ENCODE results near the gene LDHAL6B. TPM values are rescaled to one million over a fixed set of nuclear protein-coding genes. Genes with fewer than 3 reads are reported as not detected.
A peak's percentile ranks its signal among the peaks of the same experiment; 100 is the strongest.

The LDHAL6B gene
- total RNA-seq, 8 experiments from 2014 or later: 0.05 to 2.4 (median 0.47) TPM; not detected in 2

- in situ Hi-C loops (cut with MboI; ENCODE audit: low pct_unique_long_range_greater_than_20kb in 2 of 9, low sequenced_read_pairs in 9 of 9, unreplicated experiment in 9 of 9): no loop called here
- Histone ChIP-seq H3K4me1 (replicated peaks in 1 of 2) (peaks cover 0 to 2% of the 10 kb centered on the region in 2 donors), H3K4me3 (no peak overlapping the region), H3K27ac (no peak overlapping the region)
- no peak for ATAC-seq (replicated peaks in 6 of 8)
- 60 to 100% (median 91%) methylated on average over 1 to 7 of the region's 9 CpGs; no CpG with 5 or more reads in 1 of the 10 experiments for WGBS, 10 experiments
Observed at GRCh38 chr15:59205839-59206622, 612 bp upstream of the LDHAL6B start.

- in situ Hi-C loops (cut with MboI; ENCODE audit: low pct_unique_long_range_greater_than_20kb in 2 of 9, low sequenced_read_pairs in 9 of 9, unreplicated experiment in 9 of 9): no loop called here
- Histone ChIP-seq H3K4me1 (replicated peaks in 1 of 2) (peaks cover 0 to 2% of the 10 kb centered on the region in 2 donors), H3K27ac (no peak overlapping the region), H3K4me3 (no peak overlapping the region)
- peak in 2 of 8 experiments; percentile 65 to 77 for ATAC-seq (replicated peaks in 6 of 8)
- 19 to 100% (median 84%) methylated on average over 2 to 7 of the region's 7 CpGs; no CpG with 5 or more reads in 2 of the 10 experiments for WGBS, 10 experiments
Observed at GRCh38 chr15:59208613-59209249, 2.1 kb downstream of the LDHAL6B start.

GRCh38 chr15:59210186-59210585, 3.5 kb downstream of the LDHAL6B start:
- ATAC-seq (replicated peaks in 6 of 8): no peak
- WGBS, 10 experiments: 21 to 100% (median 83%) methylated on average over 1 to 2 of the region's 2 CpGs; no CpG with 5 or more reads in 2 of the 10 experiments
- H3K4me3 ChIP-seq: no peak overlapping the region
- in situ Hi-C loops (cut with MboI; ENCODE audit: low pct_unique_long_range_greater_than_20kb in 2 of 9, low sequenced_read_pairs in 9 of 9, unreplicated experiment in 9 of 9): no loop called here
- no peaks in the 10 kb centered on the region for H3K4me1 ChIP-seq (replicated peaks in 1 of 2)
- H3K27ac ChIP-seq: no peak overlapping the region

GRCh38 chr15:59216911-59217310, 10.3 kb downstream of the LDHAL6B start:
- WGBS, 10 experiments: 67 to 100% (median 91%) methylated on average over 1 to 5 of the region's 5 CpGs; no CpG with 5 or more reads in 1 of the 10 experiments
- no peak overlapping the region for H3K27ac ChIP-seq
- in situ Hi-C loops (cut with MboI; ENCODE audit: low pct_unique_long_range_greater_than_20kb in 2 of 9, low sequenced_read_pairs in 9 of 9, unreplicated experiment in 9 of 9): no loop called here
- H3K4me1 ChIP-seq (replicated peaks in 1 of 2): no peaks in the 10 kb centered on the region
- ATAC-seq (replicated peaks in 6 of 8): no peak
- H3K4me3 ChIP-seq: no peak overlapping the region

- in situ Hi-C loops (cut with MboI; ENCODE audit: low pct_unique_long_range_greater_than_20kb in 2 of 9, low sequenced_read_pairs in 9 of 9, unreplicated experiment in 9 of 9): no loop called here
- Histone ChIP-seq H3K4me3 (no peak overlapping the region), H3K4me1 (replicated peaks in 1 of 2) (no peaks in the 10 kb centered on the region), H3K27ac (no peak overlapping the region)
- WGBS, 10 experiments: 36 to 97% (median 84%) methylated on average over 1 to 12 of the region's 14 CpGs
- ATAC-seq (replicated peaks in 6 of 8): no peak
Observed at GRCh38 chr15:59217876-59218498, 11.3 kb downstream of the LDHAL6B start.

- ATAC-seq (replicated peaks in 6 of 8): no peak
- in situ Hi-C loops (cut with MboI; ENCODE audit: low pct_unique_long_range_greater_than_20kb in 2 of 9, low sequenced_read_pairs in 9 of 9, unreplicated experiment in 9 of 9): no loop called here
- Histone ChIP-seq H3K4me1 (replicated peaks in 1 of 2) (no peaks in the 10 kb centered on the region), H3K27ac (no peak overlapping the region), H3K4me3 (no peak overlapping the region)
- 80 to 100% (median 89%) methylated on average over 1 to 3 of the region's 3 CpGs for WGBS, 10 experiments
Observed at GRCh38 chr15:59218710-59219109, 12.1 kb downstream of the LDHAL6B start.

GRCh38 chr15:59221511-59222505, 15.2 kb downstream of the LDHAL6B start:
- no peak overlapping the region for H3K27ac ChIP-seq
- peak in 1 of 8 experiments; percentile 21 for ATAC-seq (replicated peaks in 6 of 8)
- 49 to 100% (median 68%) methylated on average over 1 to 4 of the region's 5 CpGs for WGBS, 10 experiments
- no peaks in the 10 kb centered on the region for H3K4me1 ChIP-seq (replicated peaks in 1 of 2)
- no peak overlapping the region for H3K4me3 ChIP-seq
- in situ Hi-C loops (cut with MboI; ENCODE audit: low pct_unique_long_range_greater_than_20kb in 2 of 9, low sequenced_read_pairs in 9 of 9, unreplicated experiment in 9 of 9): no loop called here

GRCh38 chr15:59222906-59223550, 16.4 kb downstream of the LDHAL6B start:
- in situ Hi-C loops (cut with MboI; ENCODE audit: low pct_unique_long_range_greater_than_20kb in 2 of 9, low sequenced_read_pairs in 9 of 9, unreplicated experiment in 9 of 9): no loop called here
- H3K27ac ChIP-seq: no peak overlapping the region
- ATAC-seq (replicated peaks in 6 of 8): no peak
- 74 to 100% (median 91%) methylated on average over 1 to 7 of the region's 11 CpGs for WGBS, 10 experiments
- H3K4me1 ChIP-seq (replicated peaks in 1 of 2): no peaks in the 10 kb centered on the region
- H3K4me3 ChIP-seq: no peak overlapping the region

- no peaks in the 10 kb centered on the region for H3K4me1 ChIP-seq (replicated peaks in 1 of 2)
- 64 to 96% (median 86%) methylated on average over 1 to 3 of the region's 3 CpGs; no CpG with 5 or more reads in 4 of the 10 experiments for WGBS, 10 experiments
- no peak for ATAC-seq (replicated peaks in 6 of 8)
- no peak overlapping the region for H3K27ac ChIP-seq
- in situ Hi-C loops (cut with MboI; ENCODE audit: low pct_unique_long_range_greater_than_20kb in 2 of 9, low sequenced_read_pairs in 9 of 9, unreplicated experiment in 9 of 9): no loop called here
- H3K4me3 ChIP-seq: no peak overlapping the region
Observed at GRCh38 chr15:59223736-59224135, 17.1 kb downstream of the LDHAL6B start.

- Histone ChIP-seq H3K27ac (no peak overlapping the region), H3K4me3 (no peak overlapping the region), H3K4me1 (replicated peaks in 1 of 2) (no peaks in the 10 kb centered on the region)
- 79 to 100% (median 100%) methylated on average over 1 to 7 of the region's 7 CpGs; no CpG with 5 or more reads in 2 of the 10 experiments for WGBS, 10 experiments
- ATAC-seq (replicated peaks in 6 of 8): no peak
- in situ Hi-C loops (cut with MboI; ENCODE audit: low pct_unique_long_range_greater_than_20kb in 2 of 9, low sequenced_read_pairs in 9 of 9, unreplicated experiment in 9 of 9): no loop called here
Observed at GRCh38 chr15:59224474-59224873, 17.8 kb downstream of the LDHAL6B start.

- Histone ChIP-seq H3K4me1 (replicated peaks in 1 of 2) (no peaks in the 10 kb centered on the region), H3K27ac (no peak overlapping the region), H3K4me3 (no peak overlapping the region)
- no peak for ATAC-seq (replicated peaks in 6 of 8)
- WGBS, 10 experiments: 72 to 100% (median 92%) methylated on average over 1 to 4 of the region's 4 CpGs; no CpG with 5 or more reads in 2 of the 10 experiments
- in situ Hi-C loops (cut with MboI; ENCODE audit: low pct_unique_long_range_greater_than_20kb in 2 of 9, low sequenced_read_pairs in 9 of 9, unreplicated experiment in 9 of 9): loop anchor here in 2 of 9 experiments (25.0 kb wide), 1 partner anchor 260 kb away; no protein-coding TSS in a partner anchor
Observed at GRCh38 chr15:59227021-59227420, 20.4 kb downstream of the LDHAL6B start.

GRCh38 chr15:59229015-59229414, 22.4 kb downstream of the LDHAL6B start:
- ATAC-seq (replicated peaks in 6 of 8): no peak
- Histone ChIP-seq H3K27ac (no peak overlapping the region), H3K4me3 (no peak overlapping the region), H3K4me1 (replicated peaks in 1 of 2) (no peaks in the 10 kb centered on the region)
- in situ Hi-C loops (cut with MboI; ENCODE audit: low pct_unique_long_range_greater_than_20kb in 2 of 9, low sequenced_read_pairs in 9 of 9, unreplicated experiment in 9 of 9): loop anchor here in 2 of 9 experiments (25.0 kb wide), 1 partner anchor 258 kb away; no protein-coding TSS in a partner anchor
- WGBS, 10 experiments: 50 to 100% (median 85%) methylated on average over 1 to 3 of the region's 4 CpGs; no CpG with 5 or more reads in 4 of the 10 experiments

Data from motor neuron (in vitro differentiated cells).